ENCODE data around the gene SLC29A1. TPM values are rescaled to one million over a fixed set of nuclear protein-coding genes. Genes with fewer than 3 reads are reported as not detected.

SLC29A1 gene
- total RNA-seq, 4 donors from 2014 or later, result 101 to 281 (median 134) TPM

- no peak for TF ChIP-seq POLR2A (IDR thresholded peaks at IDR 0.05)
- peak; percentile 60 for TF ChIP-seq POLR2AphosphoS5 (IDR thresholded peaks at IDR 0.05)
- peak in 1 of 4 experiments; percentile 73 for TF ChIP-seq CTCF (IDR thresholded peaks at IDR 0.05)
- H3K27me3 ChIP-seq, result no peaks in the 10 kb centered on the region
- H3K4me3 ChIP-seq, result peak overlapping the region; percentile 63 to 79
- 0% methylated on average over 10 of the region's 62 CpGs; no CpG with 5 or more reads in 1 of the 2 donors for WGBS, 2 donors (ENCODE audit: low coverage in 1 of 2)
- H3K36me3 ChIP-seq, result peaks cover 0 to 28% of the 10 kb centered on the region in 2 donors
- H3K4me1 ChIP-seq, result peaks cover 0 to 44% (median 18%) of the 10 kb centered on the region in 3 donors
- ATAC-seq, result peak; percentile 77
- peak overlapping the region; percentile 87 to 100 (median 98) for H3K27ac ChIP-seq
- H3K9me3 ChIP-seq, result no peaks in the 10 kb centered on the region
Measured at GRCh38 chr6:44245912-44246662, 22.7 kb downstream of the SLC29A1 start.

GRCh38 chr6:44246663-44247337 is 23.4 kb downstream of the SLC29A1 start, which contains the start of gene HSP90AB1:
Gene HSP90AB1, plus strand, starts transcription at chr6:44247101. Its CDS starts 1,529 bp downstream, at chr6:44248630.
- peak within 1 kb of the TSS; percentile 63 to 79 for H3K4me3 ChIP-seq
- peak; percentile 99 for TF ChIP-seq POLR2A (IDR thresholded peaks at IDR 0.05)
- no peak for TF ChIP-seq EP300 (IDR thresholded peaks at IDR 0.05)
- peak; percentile 100 for TF ChIP-seq POLR2AphosphoS5 (IDR thresholded peaks at IDR 0.05)
- TF ChIP-seq CTCF (IDR thresholded peaks at IDR 0.05), result no peak
- H3K9me3 ChIP-seq, result no peaks in the 10 kb centered on the region
- peaks cover 0 to 35% of the 10 kb centered on the region in 2 donors for H3K36me3 ChIP-seq
- peak; percentile 92 for ATAC-seq
- H3K4me1 ChIP-seq, result peaks cover 0 to 51% (median 18%) of the 10 kb centered on the region in 3 donors
- peak within 1 kb of the TSS; percentile 87 to 100 (median 98) for H3K27ac ChIP-seq
- H3K27me3 ChIP-seq, result no peaks in the 10 kb centered on the region
- WGBS, 2 donors (ENCODE audit: low coverage in 1 of 2), result 0 to 1% methylated on average over 5 to 19 of the region's 34 CpGs

- Histone ChIP-seq H3K4me3 (peak overlapping the region; percentile 63 to 79), H3K27me3 (no peaks in the 10 kb centered on the region), H3K9me3 (no peaks in the 10 kb centered on the region), H3K36me3 (peaks cover 0 to 43% of the 10 kb centered on the region in 2 donors), H3K27ac (peak overlapping the region; percentile 87 to 100 (median 98)), H3K4me1 (peaks cover 0 to 60% (median 18%) of the 10 kb centered on the region in 3 donors)
- WGBS, 2 donors (ENCODE audit: low coverage in 1 of 2), result 0% methylated on average over 5 to 7 of the region's 52 CpGs
- peak; percentile 46 for ATAC-seq
- TF ChIP-seq POLR2AphosphoS5 (IDR thresholded peaks at IDR 0.05) (no peak), POLR2A (IDR thresholded peaks at IDR 0.05) (no peak), CTCF (IDR thresholded peaks at IDR 0.05) (no peak), EP300 (IDR thresholded peaks at IDR 0.05) (no peak)
Measured at GRCh38 chr6:44247338-44248302, 24.2 kb downstream of the SLC29A1 start.

- TF ChIP-seq EP300 (IDR thresholded peaks at IDR 0.05), result no peak
- no peak for ATAC-seq
- H3K4me1 ChIP-seq, result peaks cover 0 to 69% (median 18%) of the 10 kb centered on the region in 3 donors
- H3K36me3 ChIP-seq, result peaks cover 0 to 53% of the 10 kb centered on the region in 2 donors
- no peaks in the 10 kb centered on the region for H3K9me3 ChIP-seq
- H3K4me3 ChIP-seq, result peak overlapping the region; percentile 63 to 79
- H3K27ac ChIP-seq, result peak overlapping the region in 3 of 4 donors; percentile 96 to 100 (median 99)
- WGBS, 2 donors (ENCODE audit: low coverage in 1 of 2), result 0 to 14% methylated on average over 1 of the region's 1 CpG
- H3K27me3 ChIP-seq, result no peaks in the 10 kb centered on the region
Measured at GRCh38 chr6:44248579-44248978, 25.2 kb downstream of the SLC29A1 start.
